Medulla oblongata (tissue), 1 donor: ENCODE measurements around the gene SOCS7.

ENCODE experiments used
- DNase-seq: peaks from one replicate; pipeline ENCODE4 v3.0.0-alpha.2; 2015; ENCODE audit errors: extremely low spot score

Gene SOCS7

DNA sequence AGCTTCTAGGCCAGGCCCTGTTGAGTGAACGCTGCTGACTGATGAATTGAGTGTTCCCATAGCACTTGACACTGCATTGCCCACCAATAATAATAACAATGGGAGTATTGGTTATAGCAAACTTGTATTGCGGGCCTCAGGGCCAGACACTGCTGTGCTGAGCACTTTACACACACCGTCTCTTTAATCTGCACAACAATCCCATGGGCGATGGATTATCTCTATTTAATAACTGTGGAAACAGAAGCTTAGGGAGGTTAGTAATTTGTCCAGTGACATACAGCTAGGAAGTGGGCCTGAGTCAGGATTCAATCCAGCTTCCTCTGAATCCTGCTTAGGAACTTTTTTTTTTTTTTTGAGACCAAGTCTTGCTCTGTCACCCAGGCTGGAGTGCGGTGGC, 87.8 kb downstream of the SOCS7 start:
- no peak for DNase-seq

DNA sequence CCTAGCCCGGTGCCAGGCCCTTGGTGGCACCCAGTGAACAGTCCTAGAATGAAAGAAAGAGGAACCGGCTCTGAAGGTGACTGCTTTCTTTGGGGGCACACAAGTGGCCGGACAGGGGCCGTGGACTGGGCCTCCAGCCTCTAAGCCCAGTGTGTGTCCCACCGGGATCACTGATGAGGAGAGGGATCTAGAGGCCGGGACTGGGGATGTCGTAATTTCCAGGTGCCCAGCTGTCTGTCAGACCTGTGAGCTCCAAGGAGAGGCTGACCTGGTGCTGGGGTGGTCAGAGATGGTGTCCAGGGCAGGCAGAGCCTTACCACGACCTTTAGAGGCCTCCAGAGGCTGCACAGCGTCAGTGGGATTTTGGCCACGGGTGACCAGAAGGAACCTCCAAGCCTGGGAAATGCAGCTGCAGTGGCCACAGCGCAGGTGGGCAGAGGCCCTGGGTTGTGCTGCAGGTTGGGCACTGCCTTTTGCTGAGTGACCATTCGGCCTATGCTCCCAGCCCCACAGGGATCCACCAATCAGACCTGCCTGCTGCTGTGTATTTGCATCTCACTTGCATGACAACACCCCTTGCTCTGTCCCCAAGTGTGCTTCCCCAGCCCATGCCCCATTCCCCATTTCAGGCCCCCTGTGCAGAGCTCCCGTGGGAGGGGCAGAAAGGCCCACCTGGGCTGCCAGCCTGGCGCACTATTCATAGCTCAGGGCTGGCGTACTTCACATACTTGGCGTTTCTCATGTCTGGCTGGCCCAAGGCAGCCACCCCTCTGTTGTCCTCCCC, 89.2 kb downstream of the SOCS7 start:
- no peak for DNase-seq

DNA sequence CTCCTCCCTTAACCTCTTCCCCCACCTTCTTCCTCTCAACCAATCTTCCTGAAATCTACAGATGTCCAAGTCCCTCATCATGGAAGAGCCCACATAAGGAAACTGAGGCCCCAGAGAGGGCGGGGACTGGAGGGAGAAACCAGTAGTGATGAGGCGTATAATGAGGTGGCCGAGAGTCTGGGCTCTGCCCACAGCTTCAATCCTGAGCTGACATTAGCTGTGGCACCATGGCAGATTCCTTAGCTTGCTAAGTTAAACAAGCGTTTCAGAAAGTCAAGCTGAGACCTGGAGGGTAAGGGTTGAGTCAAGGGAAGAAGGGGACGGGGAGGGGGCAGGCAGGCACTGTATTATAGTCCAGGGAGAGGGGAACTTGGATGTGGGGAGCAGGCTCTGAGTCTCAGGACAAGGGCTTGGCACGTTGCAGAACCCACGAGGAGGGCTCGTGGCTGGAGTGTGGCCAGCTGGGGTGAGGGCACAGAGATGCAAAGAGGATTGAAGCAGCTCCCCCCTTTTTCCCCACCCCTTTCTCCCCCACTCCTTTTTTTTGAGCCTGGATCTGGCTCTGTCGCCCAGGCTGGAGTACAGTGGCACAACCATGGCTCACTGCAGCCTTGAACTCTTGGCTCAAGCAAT, 89.9 kb downstream of the SOCS7 start:
- no peak for DNase-seq

DNA sequence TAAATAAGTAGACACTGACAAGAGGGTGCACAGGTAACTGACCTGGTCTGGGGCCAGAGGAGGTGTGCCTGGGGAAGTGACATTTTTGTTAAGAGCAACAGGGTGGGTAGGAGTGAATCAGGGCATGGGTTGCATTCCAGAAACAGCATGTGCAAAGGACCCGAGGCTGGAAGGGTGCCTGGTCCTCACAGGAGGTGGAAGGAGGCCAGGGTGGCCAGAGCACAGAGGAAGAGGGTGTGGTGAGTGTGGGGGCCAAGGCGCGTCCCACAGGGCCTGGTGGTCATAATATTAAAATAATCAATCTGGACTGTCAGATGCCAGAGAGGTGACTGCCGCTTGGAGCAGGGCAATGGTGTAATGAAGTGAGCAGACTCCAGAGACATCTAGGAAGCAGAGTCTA, 90.9 kb downstream of the SOCS7 start:
- no peak for DNase-seq

DNA sequence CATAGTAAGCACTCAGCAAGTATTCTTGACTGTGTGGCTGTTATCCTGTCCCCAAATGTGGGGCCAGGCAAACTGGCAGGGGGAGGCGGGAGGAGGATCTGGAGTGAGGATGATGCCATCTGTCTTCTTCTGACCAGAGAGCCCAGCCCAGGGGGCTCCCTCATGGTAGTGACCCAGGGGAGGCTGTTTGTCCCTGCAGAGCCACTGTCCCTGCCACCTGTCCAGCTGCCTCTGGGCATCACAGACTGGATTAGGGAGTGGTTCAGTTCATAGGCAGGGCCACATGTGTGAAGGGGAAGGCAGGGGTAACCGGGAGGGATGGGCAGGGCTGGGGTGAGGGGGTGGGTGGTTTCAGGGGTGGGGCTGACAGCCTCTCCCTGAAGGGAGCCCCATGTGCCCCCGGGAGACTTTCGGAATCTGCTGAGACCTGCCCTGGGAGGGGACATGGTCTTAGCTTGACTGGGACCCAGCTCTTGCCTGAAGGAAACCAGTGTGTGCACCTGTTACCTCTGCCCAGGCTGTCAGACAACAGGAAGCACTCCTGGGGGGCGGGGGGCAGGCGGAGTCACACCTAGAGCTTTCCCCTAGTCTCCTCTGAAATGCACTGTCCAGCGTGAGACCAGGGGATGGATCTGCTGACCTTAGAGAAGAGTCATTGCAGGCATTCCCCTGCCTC, 91.8 kb downstream of the SOCS7 start:
- DNase-seq: no peak

DNA sequence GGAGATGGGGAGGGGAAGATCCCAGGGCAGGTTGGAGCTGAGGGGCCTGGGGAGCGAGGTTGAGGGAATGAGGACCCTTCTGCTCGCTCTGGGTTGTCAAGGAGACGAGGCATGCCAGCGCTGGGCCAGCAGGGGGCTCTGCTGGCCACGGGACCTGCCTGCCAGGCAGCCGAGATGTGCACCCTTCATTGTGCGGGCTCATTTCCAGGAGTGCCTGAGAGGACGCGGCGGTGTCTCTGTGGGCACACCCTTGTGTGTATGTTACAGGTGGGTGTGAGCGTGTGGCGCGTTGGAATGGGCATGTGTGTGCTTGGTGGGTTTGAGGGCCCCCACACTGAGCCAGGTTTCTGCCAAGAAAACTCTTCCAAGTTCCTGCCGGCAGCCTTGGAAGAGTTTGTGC, 92.5 kb downstream of the SOCS7 start:
- peak; percentile 87 for DNase-seq

DNA sequence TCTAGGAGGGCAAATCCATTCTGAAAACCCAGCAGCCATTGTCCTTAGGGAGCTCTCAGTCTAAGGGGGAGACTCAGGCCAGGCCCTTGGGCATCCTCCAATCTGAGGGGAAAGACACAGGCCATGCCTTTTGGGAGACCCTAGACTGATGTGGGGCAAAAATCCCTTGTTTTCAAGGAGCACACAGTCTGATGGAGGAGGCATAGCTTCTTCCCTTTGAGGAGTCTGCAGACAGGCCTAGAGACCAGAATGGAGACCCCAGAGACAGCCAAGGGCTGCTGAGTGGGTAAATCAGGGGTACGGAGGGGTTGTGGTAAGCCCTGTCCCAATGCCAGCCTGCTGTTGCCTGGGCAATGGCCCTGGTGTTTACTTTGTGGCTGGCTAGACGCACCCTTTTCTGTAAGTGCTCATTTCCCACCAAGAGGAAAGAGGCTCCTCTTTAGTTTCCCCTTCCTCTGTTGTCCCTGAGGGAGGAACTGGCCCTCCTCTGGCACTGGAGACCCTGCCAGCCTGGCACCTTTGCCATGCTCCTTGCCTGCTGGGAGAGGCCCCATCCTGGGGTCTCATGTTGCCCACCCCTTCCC, 96.0 kb downstream of the SOCS7 start:
- DNase-seq: no peak

DNA sequence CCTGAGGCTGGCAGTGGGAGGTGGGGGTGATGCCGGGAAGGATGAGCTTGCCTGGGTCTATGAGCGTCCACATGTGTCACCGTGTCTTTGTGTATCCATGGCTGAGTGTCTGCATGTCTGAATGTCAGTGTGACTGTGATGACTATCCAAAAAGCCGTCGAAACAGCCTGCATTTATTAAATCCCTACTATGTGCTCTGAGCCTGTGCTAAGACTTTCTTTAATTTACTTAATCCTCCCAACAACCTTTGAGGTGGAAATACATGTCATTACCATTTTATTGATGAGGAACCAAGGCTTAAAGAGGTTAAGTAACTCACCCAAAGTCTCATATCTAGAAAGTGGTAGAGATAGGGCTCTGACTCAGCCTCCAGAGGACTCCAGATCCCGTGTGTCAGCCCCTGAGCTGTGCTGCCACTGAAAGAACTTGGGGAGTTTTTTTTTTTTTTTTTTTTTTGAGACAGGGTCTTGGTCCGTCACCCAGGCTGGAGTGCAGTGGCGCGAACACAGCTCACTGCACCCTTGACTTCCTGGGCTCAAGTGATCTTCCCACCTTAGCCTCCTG, 96.6 kb downstream of the SOCS7 start:
- no peak for DNase-seq

DNA sequence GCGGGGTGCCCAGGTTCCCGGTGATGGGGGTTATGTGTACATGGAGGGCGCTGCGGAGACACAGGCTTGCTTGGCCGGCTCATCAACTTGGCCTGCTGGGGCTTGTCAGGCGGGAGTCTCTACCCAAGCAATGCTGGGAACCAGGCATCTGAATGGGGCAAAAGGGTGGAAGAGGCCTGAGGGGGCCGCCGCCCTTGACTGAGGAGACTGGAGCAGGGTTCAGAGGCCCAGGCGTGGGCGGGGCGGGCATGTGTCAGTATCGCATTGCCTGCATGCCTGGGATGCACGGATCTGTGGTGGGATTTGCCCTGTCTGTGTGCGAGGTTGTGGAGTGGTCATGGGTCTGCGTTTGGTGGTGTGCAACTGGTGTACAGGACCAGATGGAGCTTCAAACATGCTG, 97.7 kb downstream of the SOCS7 start:
- DNase-seq: no peak

DNA sequence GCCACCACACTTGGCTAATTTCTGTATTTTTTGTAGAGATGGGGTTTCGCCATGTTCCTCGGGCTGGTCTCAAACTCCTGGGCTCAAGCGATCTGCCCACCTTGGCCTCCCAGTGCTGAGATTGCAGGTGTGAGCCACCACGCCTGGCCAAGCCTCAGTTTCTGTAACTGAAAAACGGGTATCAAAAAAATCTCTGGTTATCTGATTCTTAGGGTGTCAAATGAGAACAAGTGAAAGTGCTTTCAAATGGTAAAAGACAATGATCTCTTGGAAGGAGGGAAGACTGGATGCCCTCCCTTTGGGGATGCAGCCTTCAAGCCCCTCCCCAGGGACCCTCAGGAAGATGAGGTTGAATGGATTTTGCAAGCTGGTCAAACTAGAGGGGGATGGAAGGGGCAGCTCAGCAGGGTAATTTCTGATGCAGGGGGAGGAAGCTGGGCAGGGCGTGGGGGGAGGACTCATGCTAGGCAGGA, 98.9 kb downstream of the SOCS7 start:
- no peak for DNase-seq

DNA sequence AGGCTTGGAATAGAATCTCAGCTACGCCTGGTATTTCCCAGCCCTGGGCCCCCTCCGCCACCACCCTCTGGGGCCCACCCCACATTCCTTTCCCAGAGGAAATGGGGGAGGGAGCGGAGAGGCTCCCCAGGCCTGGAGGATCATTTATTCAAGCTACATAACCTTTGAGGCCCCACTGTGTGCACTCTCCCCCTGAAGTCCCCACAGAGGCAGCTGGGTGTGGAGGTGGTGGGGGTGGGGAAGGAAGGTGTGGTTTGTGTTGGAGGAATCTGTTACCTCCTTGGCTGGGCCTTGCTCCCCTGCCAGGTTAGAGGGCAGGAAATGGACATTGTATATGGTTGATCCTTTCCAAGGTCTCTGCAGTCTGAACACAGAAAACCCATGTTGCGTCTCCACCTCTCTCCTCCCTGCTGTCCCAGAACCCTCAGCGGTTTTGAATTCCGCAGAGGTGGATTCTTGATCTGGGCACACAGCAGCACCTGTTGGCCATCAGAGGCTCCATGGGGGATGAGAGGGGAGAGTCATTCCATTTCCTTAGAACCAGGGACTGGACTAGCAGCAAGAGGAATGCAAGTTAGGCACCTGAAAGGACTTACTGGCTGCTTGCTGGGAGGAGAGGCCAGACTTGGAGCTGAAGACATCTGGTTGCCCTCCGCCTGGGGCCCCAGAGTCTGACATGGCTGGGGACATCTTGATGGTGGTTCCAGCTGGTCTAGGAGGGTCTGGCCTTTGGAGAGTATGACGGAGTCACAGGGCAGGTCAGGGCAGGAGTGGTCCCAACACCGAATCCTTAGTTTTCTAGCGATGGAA, 99.6 kb downstream of the SOCS7 start:
- DNase-seq: no peak

DNA sequence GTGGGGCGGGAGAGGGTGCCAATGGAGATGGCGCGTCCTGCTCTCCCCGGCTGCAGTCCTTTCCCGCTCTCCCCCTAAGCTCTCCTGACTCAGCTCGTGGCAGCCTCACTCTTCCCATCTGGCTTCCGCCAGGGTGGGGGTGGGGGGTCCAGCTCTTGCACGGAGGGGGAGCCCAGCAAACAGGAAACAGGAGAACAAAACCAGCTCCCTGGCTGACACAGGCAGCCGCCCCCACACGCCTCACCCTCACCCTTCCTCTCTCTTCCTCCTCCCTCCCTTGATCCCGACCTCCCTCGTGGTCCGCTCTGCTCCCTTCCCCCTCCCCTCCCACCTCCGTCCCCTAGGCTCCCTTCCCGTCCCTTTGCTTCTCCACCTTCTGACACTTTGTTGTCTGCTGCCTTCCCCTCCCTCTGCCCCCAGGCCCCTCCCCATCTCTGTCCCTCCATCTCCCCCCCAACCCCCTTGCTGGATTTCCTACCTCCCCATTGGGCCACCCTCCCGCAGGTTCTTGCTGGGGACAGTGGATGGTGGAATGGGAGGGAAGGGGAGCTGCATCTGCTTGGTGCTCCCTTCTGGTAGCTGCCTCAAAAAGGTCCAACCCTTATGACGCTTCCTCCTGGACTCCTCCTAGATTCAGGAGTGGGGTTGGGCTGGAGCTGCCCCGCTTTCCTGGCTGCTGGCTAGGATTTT, 100.3 kb downstream of the SOCS7 start:
- no peak for DNase-seq

DNA sequence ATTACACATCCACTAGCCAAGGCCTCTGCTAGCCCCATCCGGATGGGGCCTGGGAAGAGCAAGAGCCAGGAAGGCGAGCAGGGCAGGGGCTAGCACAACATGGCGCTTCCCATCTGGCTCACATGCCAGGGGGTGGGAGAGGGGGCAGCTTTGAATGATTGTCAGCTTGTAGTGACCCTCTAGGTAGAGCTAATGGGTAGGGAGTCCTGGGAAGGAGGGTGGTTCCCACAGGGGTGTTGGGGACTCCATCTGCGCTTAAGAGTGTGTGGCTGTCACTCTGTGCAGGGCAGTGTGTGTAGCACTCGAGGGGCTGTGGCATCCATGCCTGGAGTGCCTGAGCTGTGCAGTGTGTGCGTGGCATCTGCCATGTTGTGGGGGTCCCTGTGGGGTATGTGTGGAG, 101.1 kb downstream of the SOCS7 start:
- no peak for DNase-seq

DNA sequence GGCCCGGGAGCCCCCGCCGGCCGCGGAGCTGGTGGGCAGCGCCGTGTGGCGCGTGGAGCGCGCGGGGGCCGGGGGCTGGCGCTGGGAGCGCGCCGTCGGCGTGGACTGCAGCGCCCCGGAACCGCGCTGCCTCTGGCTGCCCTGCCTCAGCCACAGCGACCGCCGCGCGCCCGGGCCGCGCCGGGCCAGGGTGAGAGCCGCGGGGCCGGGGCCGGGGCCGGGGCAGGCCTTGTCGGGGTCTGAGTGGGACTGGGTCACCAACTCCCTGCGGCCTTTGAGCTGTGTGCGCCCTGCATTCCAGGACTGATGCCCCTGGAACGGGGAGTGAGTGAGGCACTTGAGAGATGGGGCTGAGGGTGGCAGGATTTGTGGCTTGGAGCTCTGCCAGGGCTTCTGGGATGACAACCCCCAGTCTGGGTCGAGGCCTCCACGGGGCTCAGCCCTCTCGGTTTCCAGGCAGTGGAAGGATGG, 102.3 kb downstream of the SOCS7 start:
- DNase-seq: no peak

DNA sequence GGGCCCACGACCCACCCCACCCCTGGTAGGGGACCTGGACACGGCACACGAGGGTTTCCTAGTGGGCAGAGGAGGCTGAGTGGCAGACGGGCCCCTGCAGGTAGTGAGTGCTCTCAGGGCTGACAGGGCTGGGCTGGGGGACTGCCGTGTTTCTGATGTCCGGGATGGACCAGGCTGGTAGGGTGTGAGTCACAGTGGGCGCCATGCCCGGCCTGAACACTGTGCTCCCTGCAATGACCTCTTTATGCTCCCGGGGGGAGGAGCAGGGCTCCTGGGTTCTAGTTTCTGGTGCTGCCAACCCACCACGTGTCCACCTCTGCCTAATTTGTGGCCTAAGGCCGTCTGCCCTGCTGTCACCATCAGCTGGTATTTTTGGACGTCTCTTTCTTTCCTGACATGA, 102.9 kb downstream of the SOCS7 start:
- peak; percentile 97 for DNase-seq
